Osteocyte (in vitro differentiated cells): Measurements from ENCODE around the gene C12orf76. TPM values are rescaled to one million over a fixed set of nuclear protein-coding genes. Genes with fewer than 3 reads are reported as not detected.

Experiments used
- DNase-seq: peaks from one replicate; pipeline ENCODE4 v3.0.0; 2021; ENCODE audit warnings: mixed read lengths; ENCODE audit not compliant: unreplicated experiment; ENCODE audit errors: extremely low spot score
- H3K27ac Mint-ChIP-seq: one replicate; pipeline ENCODE4 v1.8.0; 2021; ENCODE audit warnings: mild to moderate bottlenecking, mixed read lengths; ENCODE audit not compliant: unreplicated experiment
- H3K27me3 Mint-ChIP-seq: one replicate; pipeline ENCODE4 v1.8.0; 2021; ENCODE audit warnings: mixed read lengths; ENCODE audit not compliant: unreplicated experiment
- H3K36me3 Mint-ChIP-seq: one replicate; pipeline ENCODE4 v1.8.0; 2021; ENCODE audit warnings: mixed read lengths; ENCODE audit not compliant: unreplicated experiment
- H3K4me1 Mint-ChIP-seq: one replicate; pipeline ENCODE4 v1.8.0; 2021; ENCODE audit warnings: mixed read lengths; ENCODE audit not compliant: unreplicated experiment
- H3K4me3 Mint-ChIP-seq: one replicate; pipeline ENCODE4 v1.8.0; 2021; ENCODE audit warnings: mild to moderate bottlenecking, moderate library complexity, mixed read lengths; ENCODE audit not compliant: unreplicated experiment
- H3K9me3 Mint-ChIP-seq: one replicate; pipeline ENCODE4 v1.8.0; 2021; ENCODE audit warnings: mixed read lengths; ENCODE audit not compliant: unreplicated experiment
- CTCF ChIP-seq: fragments of 200-600 bp; sonication (generic); IDR thresholded peaks from 2 replicates; pipeline ENCODE4 v1.5.0; 2021; ENCODE audit warnings: antibody characterized with exemption, mild to moderate bottlenecking, moderate library complexity
- total RNA-seq: library from RNA; stranded (reverse); gene quantifications from 2 replicates; pipeline ENCODE4 v1.2.1, GENCODE V29; 2021

The C12orf76 gene
- total RNA-seq, 1 donor from 2014 or later = 13.7 TPM

GRCh38 chr12:110047297-110047940 lies 903 bp downstream of the C12orf76 start:
- no peaks in the 10 kb centered on the region for H3K27me3 Mint-ChIP-seq
- H3K4me3 Mint-ChIP-seq = peak overlapping the region; percentile 83
- H3K27ac Mint-ChIP-seq = peak overlapping the region; percentile 98

DNA sequence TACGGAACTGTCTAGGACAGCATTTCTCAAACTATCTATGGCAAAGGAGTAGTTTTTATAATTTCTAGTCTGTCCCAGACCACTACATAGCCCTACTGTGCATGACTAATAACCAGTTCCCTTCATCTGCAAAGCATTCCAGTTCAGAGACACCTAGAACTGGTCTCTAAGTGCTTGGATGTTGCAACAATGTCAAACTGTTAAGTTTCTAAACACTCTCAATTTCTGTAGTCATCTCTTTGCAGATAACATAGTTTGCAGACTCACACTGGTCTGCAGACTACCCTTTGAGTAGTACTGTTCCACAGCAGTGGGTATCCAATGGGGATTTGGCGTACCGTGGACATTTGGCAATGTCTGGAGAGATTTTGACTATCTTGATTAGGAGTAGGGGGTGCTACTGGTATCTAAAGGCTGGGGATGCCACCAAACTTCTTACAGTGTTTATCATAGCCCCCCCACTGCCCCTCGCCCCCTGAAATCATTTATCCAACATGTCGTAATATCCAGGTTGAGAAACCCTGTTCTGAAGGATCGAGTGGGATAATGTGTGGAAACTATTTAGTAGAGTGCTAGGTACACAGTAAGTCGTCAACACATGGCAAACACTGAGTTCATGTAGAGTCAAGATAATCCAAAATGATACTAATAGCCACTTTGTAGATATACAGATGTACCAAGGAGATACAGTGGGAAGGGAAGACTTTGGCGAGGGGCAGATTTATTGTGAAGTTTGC lies 1.7 kb downstream of the C12orf76 start:
- no peak for DNase-seq
- no peak for TF ChIP-seq CTCF
- Mint-ChIP-seq H3K9me3 (no peaks in the 10 kb centered on the region), H3K27ac (no peak overlapping the region), H3K4me1 (peaks cover 25% of the 10 kb centered on the region), H3K36me3 (peaks cover 9% of the 10 kb centered on the region), H3K27me3 (no peaks in the 10 kb centered on the region), H3K4me3 (peak overlapping the region; percentile 83)

More at GRCh38 chr12:110047297-110047940, 903 bp downstream of the C12orf76 start:
- TF ChIP-seq CTCF = no peak
- H3K4me1 Mint-ChIP-seq = peaks cover 25% of the 10 kb centered on the region
- DNase-seq = no peak
- H3K36me3 Mint-ChIP-seq = peaks cover 5% of the 10 kb centered on the region
- no peaks in the 10 kb centered on the region for H3K9me3 Mint-ChIP-seq

GRCh38 chr12:110042264-110042663 lies 6.1 kb downstream of the C12orf76 start:
- Mint-ChIP-seq H3K27me3 (no peaks in the 10 kb centered on the region), H3K4me3 (no peak overlapping the region), H3K4me1 (peaks cover 31% of the 10 kb centered on the region), H3K27ac (no peak overlapping the region), H3K9me3 (no peaks in the 10 kb centered on the region), H3K36me3 (peaks cover 26% of the 10 kb centered on the region)
- TF ChIP-seq CTCF = no peak
- no peak for DNase-seq

GRCh38 chr12:110039085-110039807 lies 9.1 kb downstream of the C12orf76 start:
- peaks cover 35% of the 10 kb centered on the region for H3K36me3 Mint-ChIP-seq
- H3K27ac Mint-ChIP-seq = peak overlapping the region; percentile 88
- DNase-seq = no peak
- TF ChIP-seq CTCF = no peak
- H3K9me3 Mint-ChIP-seq = no peaks in the 10 kb centered on the region
- H3K4me1 Mint-ChIP-seq = peaks cover 25% of the 10 kb centered on the region
- no peaks in the 10 kb centered on the region for H3K27me3 Mint-ChIP-seq
- no peak overlapping the region for H3K4me3 Mint-ChIP-seq

- H3K4me1 Mint-ChIP-seq = peaks cover 24% of the 10 kb centered on the region
- H3K27me3 Mint-ChIP-seq = no peaks in the 10 kb centered on the region
- TF ChIP-seq CTCF = no peak
- peak overlapping the region; percentile 88 for H3K27ac Mint-ChIP-seq
- H3K4me3 Mint-ChIP-seq = no peak overlapping the region
- H3K36me3 Mint-ChIP-seq = peaks cover 36% of the 10 kb centered on the region
- no peaks in the 10 kb centered on the region for H3K9me3 Mint-ChIP-seq
- no peak for DNase-seq
These were observed 9.6 kb downstream of the C12orf76 start for GRCh38 chr12:110038741-110039084.
